HFFc6 (cell line): ENCODE results near the gene P2RX6. TPM values are rescaled to one million over a fixed set of nuclear protein-coding genes. Genes with fewer than 3 reads are reported as not detected.
A peak's percentile ranks its signal among the peaks of the same experiment; 100 is the strongest.

Experiments
- DNase-seq: peaks from one replicate; pipeline ENCODE4 v3.0.0-alpha.2; 2018
- H3K27ac Mint-ChIP-seq: 2 replicates; pipeline ENCODE4 v1.8.0; 2020; ENCODE audit warnings: mild to moderate bottlenecking, mixed read lengths
- H3K27me3 Mint-ChIP-seq: 2 replicates; pipeline ENCODE4 v1.8.0; 2021; ENCODE audit warnings: mild to moderate bottlenecking, moderate library complexity, mixed read lengths; ENCODE audit not compliant: insufficient read depth
- H3K36me3 Mint-ChIP-seq: 2 replicates; pipeline ENCODE4 v1.8.0; 2021; ENCODE audit warnings: low read depth, mixed read lengths
- H3K4me1 Mint-ChIP-seq: 2 replicates; pipeline ENCODE4 v1.8.0; 2020; ENCODE audit warnings: low read depth, mixed read lengths
- H3K4me3 Mint-ChIP-seq: 2 replicates; pipeline ENCODE4 v1.8.0; 2020; ENCODE audit warnings: mild to moderate bottlenecking, moderate library complexity, mixed read lengths
- H3K9me3 Mint-ChIP-seq: 2 replicates; pipeline ENCODE4 v1.8.0; 2020; ENCODE audit warnings: mild to moderate bottlenecking, mixed read lengths
- total RNA-seq, 6 experiments: library from RNA; stranded (reverse); fragmentation: NEBNext Ultra II Directional; extraction: Animal tissue kit (Norgen Biotek cat#: 25700); gene quantifications; 2 replicates in 1 of 6; 3 replicates in 5 of 6; pipeline ENCODE4 v1.2.3, GENCODE V29; 2021
- TF ChIP-seq, protein P1 (sequence below): fragments of 200-600 bp; sonication (generic); IDR thresholded peaks from 2 replicates; pipeline ENCODE4 v1.5.0; 2021; ENCODE audit warnings: antibody characterized with exemption, mild to moderate bottlenecking

The P2RX6 gene
- total RNA-seq, 6 experiments from 2014 or later, result 1.6 to 4.0 (median 1.9) TPM

DNA sequence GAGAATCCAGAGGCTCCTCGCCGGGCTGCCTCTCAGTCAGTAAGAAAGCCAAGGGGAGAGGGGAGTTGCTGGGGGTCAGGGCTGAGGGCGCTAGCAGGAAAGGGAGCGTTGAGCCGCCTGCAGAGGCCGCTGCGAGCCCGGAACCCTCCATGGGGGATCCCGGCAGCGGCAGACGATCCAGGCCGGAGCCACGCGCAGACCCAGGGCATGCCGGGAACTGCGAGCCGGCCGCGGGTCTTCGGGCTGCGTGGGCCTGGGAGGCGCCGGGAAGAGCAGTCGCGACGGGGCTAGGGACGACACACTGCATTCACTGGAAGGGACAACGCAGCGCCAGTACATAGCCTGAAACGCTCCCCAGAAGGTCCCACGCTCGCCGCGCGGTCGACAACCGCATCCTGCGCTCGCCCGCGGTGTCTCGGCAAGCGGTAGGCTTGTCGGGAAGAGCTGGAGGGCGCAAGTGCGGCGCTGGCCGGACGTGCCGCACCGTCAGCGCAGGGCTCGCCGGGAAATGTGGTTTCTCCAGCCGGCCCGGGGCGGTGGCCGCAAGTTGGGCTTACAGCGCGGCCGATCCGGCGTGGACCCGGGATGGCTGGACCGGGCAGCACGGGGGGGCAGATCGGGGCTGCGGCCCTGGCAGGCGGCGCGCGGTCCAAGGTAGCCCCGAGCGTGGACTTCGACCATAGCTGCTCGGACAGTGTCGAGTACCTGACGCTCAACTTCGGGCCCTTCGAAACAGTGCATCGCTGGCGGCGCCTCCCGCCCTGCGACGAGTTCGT lies 33.0 kb upstream of the P2RX6 start, which contains the start of gene LZTR1:
Gene LZTR1, plus strand, starts transcription at position 511 of the 776 bp plus-strand sequence. Its CDS starts 75 bp downstream, at position 586.
- H3K27me3 Mint-ChIP-seq, result no peaks in the 10 kb centered on the region; the same call in 1 of the 2 replicates
- H3K4me1 Mint-ChIP-seq, result peaks cover 23% of the 10 kb centered on the region
- peak within 1 kb of the TSS; percentile 79 for H3K27ac Mint-ChIP-seq
- peak within 1 kb of the TSS; percentile 95 for H3K4me3 Mint-ChIP-seq
- TF ChIP-seq, protein P1, sequence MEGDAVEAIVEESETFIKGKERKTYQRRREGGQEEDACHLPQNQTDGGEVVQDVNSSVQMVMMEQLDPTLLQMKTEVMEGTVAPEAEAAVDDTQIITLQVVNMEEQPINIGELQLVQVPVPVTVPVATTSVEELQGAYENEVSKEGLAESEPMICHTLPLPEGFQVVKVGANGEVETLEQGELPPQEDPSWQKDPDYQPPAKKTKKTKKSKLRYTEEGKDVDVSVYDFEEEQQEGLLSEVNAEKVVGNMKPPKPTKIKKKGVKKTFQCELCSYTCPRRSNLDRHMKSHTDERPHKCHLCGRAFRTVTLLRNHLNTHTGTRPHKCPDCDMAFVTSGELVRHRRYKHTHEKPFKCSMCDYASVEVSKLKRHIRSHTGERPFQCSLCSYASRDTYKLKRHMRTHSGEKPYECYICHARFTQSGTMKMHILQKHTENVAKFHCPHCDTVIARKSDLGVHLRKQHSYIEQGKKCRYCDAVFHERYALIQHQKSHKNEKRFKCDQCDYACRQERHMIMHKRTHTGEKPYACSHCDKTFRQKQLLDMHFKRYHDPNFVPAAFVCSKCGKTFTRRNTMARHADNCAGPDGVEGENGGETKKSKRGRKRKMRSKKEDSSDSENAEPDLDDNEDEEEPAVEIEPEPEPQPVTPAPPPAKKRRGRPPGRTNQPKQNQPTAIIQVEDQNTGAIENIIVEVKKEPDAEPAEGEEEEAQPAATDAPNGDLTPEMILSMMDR, result peak; percentile 75
- DNase-seq, result peak; percentile 72
- peaks cover 16% of the 10 kb centered on the region for H3K9me3 Mint-ChIP-seq
- peaks cover 29% of the 10 kb centered on the region for H3K36me3 Mint-ChIP-seq

DNA sequence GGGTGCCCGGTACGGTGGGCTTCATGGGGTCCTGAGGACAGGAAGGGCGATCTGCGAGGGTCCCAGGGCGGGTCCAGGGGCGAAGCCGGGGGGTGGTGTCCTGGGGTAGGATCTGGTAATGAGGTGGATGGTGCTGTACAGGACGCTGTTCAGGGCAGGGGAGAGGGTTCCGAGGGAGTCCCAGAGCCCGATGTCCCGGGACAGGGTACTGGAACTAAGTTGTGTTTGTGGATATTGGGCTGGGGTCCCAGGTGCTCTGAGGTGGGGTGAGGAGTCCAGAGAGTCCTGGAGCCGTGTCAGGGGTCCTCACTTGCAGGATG lies 32.4 kb upstream of the P2RX6 start:
- Mint-ChIP-seq H3K9me3 (peaks cover 16% of the 10 kb centered on the region), H3K4me3 (peak overlapping the region; percentile 95), H3K27me3 (no peaks in the 10 kb centered on the region; the same call in 1 of the 2 replicates), H3K36me3 (peaks cover 29% of the 10 kb centered on the region), H3K4me1 (peaks cover 23% of the 10 kb centered on the region), H3K27ac (peak overlapping the region; percentile 79)
- no peak for DNase-seq
- TF ChIP-seq, protein P1, result no peak

DNA sequence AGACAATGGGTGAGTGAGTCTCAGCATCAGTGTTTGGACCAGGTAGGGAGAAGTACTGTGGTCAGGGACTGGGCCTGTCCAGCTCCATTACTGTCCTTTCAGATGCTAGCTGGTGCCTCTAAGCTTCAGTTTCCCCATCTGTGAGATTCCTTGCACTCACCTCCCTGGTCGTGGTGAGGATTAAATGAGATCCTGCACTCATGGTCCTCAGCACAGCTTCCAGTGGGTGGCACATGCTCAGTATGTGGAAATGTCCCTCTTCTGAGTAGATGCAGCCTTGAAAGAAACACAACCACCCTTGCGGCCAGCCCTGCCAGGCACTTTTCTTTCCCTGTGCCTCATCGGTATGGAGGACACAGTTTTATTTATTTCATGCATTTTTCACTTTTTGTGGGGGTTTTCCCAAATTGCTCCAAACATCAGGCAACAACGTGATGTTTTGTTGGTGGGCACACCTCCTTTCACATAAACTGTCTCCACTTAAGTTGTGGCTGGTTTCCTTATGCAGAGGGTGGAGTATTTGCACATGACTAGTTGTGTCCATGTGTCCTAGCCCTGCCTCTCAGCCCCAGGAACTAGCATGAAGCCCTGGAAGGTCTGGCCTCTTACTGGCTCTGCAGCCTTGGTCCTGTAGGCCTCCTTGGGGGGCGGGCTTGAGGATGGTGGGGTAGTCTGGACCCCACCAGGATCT lies 31.7 kb upstream of the P2RX6 start:
- Mint-ChIP-seq H3K4me3 (peak overlapping the region; percentile 95), H3K9me3 (peaks cover 9% of the 10 kb centered on the region), H3K36me3 (peaks cover 31% of the 10 kb centered on the region), H3K27me3 (no peaks in the 10 kb centered on the region; the same call in 1 of the 2 replicates), H3K4me1 (peaks cover 23% of the 10 kb centered on the region), H3K27ac (peak overlapping the region; percentile 79)
- DNase-seq, result no peak
- TF ChIP-seq, protein P1, result no peak

DNA sequence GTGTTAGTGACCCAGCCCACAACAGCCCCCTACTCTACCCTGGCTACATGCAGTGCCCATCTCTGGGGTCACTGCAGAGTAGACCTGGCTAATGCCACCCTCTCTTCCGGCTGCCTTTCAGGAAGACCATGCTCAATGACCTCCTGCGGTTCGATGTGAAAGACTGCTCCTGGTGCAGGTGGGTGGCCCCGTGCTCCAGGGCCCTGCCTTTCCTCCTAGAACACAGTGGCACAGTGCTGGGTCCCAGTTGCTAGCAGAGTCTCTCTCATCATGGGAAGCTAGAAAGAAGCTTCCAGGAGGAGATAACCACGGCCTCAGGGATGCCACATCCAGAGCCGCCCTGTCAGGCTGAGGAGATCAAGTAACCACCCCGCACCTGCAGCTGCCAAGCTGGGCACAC lies 29.2 kb upstream of the P2RX6 start:
- H3K9me3 Mint-ChIP-seq, result no peaks in the 10 kb centered on the region
- H3K36me3 Mint-ChIP-seq, result peaks cover 17% of the 10 kb centered on the region
- no peak overlapping the region for H3K27ac Mint-ChIP-seq
- H3K27me3 Mint-ChIP-seq, result no peaks in the 10 kb centered on the region; the same call in 1 of the 2 replicates
- TF ChIP-seq, protein P1, result no peak
- no peak overlapping the region for H3K4me3 Mint-ChIP-seq
- H3K4me1 Mint-ChIP-seq, result peaks cover 23% of the 10 kb centered on the region
- DNase-seq, result no peak

DNA sequence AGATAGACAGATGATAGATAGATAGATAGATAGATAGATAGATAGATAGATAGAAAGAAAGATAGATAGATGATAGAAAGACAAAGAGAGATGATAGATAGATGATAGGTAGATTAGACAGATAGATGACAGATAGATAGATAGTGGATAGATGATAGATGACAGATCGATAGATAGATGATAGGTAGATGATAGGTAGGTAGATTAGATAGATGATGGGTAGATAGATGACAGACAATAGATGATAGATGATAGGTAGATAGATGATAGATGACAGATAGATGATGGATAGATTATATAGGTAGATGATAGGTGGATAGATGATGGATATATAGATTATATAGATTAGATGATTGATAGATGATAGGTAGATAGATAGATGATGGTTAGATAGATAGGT lies 28.6 kb upstream of the P2RX6 start:
- DNase-seq, result no peak
- H3K27ac Mint-ChIP-seq, result no peak overlapping the region
- no peak overlapping the region for H3K4me3 Mint-ChIP-seq
- H3K27me3 Mint-ChIP-seq, result no peaks in the 10 kb centered on the region; the same call in 1 of the 2 replicates
- TF ChIP-seq, protein P1, result no peak
- peaks cover 16% of the 10 kb centered on the region for H3K4me1 Mint-ChIP-seq
- H3K36me3 Mint-ChIP-seq, result peaks cover 17% of the 10 kb centered on the region
- no peaks in the 10 kb centered on the region for H3K9me3 Mint-ChIP-seq
